Neural progenitor cell (in vitro differentiated cells): Measurements from ENCODE around the gene FYN. TPM values are rescaled to one million over a fixed set of nuclear protein-coding genes. Genes with fewer than 3 reads are reported as not detected.

Experiments used
- DNase-seq: peaks from one replicate; pipeline ENCODE4 v3.0.0-alpha.2; 2016; ENCODE audit warnings: low spot score
- H2AFZ ChIP-seq: fragments of 200-600 bp; sonication (generic); replicated peaks from 2 replicates; pipeline ENCODE4 v1.6.1; 2016; ENCODE audit warnings: antibody characterized with exemption
- H3F3A ChIP-seq: fragments of 200-600 bp; sonication (generic); 2 replicates; pipeline ENCODE4 v1.6.1; 2016; ENCODE audit warnings: antibody characterized with exemption, low read depth
- H3K27ac ChIP-seq: fragments of 200-600 bp; sonication (generic); 2 replicates; pipeline ENCODE4 v1.5.1; 2016; ENCODE audit warnings: mild to moderate bottlenecking
- H3K27me3 ChIP-seq: fragments of 200-600 bp; sonication (generic); 2 replicates; pipeline ENCODE4 v1.6.1; 2016; ENCODE audit warnings: mild to moderate bottlenecking, moderate library complexity
- H3K36me3 ChIP-seq: fragments of 200-600 bp; sonication (generic); 2 replicates; pipeline ENCODE4 v1.5.1; 2016
- H3K4me1 ChIP-seq: fragments of 200-600 bp; sonication (generic); 2 replicates; pipeline ENCODE4 v1.6.1; 2016; ENCODE audit warnings: mixed run types
- H3K4me2 ChIP-seq: fragments of 200-600 bp; sonication (generic); 2 replicates; pipeline ENCODE4 v1.6.1; 2016
- H3K4me3 ChIP-seq: fragments of 200-600 bp; sonication (generic); 2 replicates; pipeline ENCODE4 v1.5.1; 2016
- H3K79me2 ChIP-seq: fragments of 200-600 bp; sonication (generic); 2 replicates; pipeline ENCODE4 v1.6.1; 2016; ENCODE audit warnings: low read depth
- H3K9ac ChIP-seq: fragments of 200-600 bp; sonication (generic); 2 replicates; pipeline ENCODE4 v1.6.1; 2016
- H3K9me3 ChIP-seq: fragments of 200-600 bp; sonication (generic); 2 replicates; pipeline ENCODE4 v1.5.1; 2016; ENCODE audit warnings: low read depth
- H4K20me1 ChIP-seq: fragments of 200-600 bp; sonication (generic); 2 replicates; pipeline ENCODE4 v1.6.1; 2016; ENCODE audit warnings: low read depth
- H3K27ac Mint-ChIP-seq: 3 replicates; pipeline ENCODE4 v1.8.0; 2021; ENCODE audit warnings: mixed read lengths
- H3K27me3 Mint-ChIP-seq: 2 replicates; pipeline ENCODE4 v1.8.0; 2022; ENCODE audit warnings: low read depth, mild to moderate bottlenecking, inconsistent platforms, moderate library complexity, mixed read lengths; ENCODE audit not compliant: insufficient read depth
- H3K36me3 Mint-ChIP-seq: 3 replicates; pipeline ENCODE4 v1.8.0; 2021; ENCODE audit warnings: mixed read lengths
- H3K4me1 Mint-ChIP-seq: 3 replicates; pipeline ENCODE4 v1.8.0; 2021; ENCODE audit warnings: mixed read lengths
- H3K4me3 Mint-ChIP-seq: 3 replicates; pipeline ENCODE4 v1.8.0; 2021; ENCODE audit warnings: mild to moderate bottlenecking, moderate library complexity, mixed read lengths
- H3K9me3 Mint-ChIP-seq: 3 replicates; pipeline ENCODE4 v1.8.0; 2020; ENCODE audit warnings: mixed read lengths
- CTCF ChIP-seq: fragments of 200-600 bp; sonication (generic); IDR thresholded peaks from 2 replicates; pipeline ENCODE4 v1.5.1; 2017; ENCODE audit warnings: antibody characterized with exemption, mild to moderate bottlenecking
- EZH2 ChIP-seq: fragments of 200-600 bp; sonication (generic); IDR thresholded peaks from 2 replicates; pipeline ENCODE4 v1.6.1; 2017; ENCODE audit warnings: antibody characterized with exemption, mild to moderate bottlenecking, moderate library complexity
- EZH2phosphoT487 ChIP-seq: fragments of 200-600 bp; sonication (generic); IDR thresholded peaks from 2 replicates; pipeline ENCODE4 v1.6.1; 2017; ENCODE audit warnings: antibody characterized with exemption
- total RNA-seq: library from RNA; depleted of rRNA; stranded (reverse); fragments of >200 nt; gene quantifications from 2 replicates; pipeline ENCODE4 v1.2.3, GENCODE V29; 2015; ENCODE audit warnings: low replicate concordance

The FYN gene
- total RNA-seq, 1 donor from 2014 or later = 167 TPM

GRCh38 chr6:111865049-111865585 lies 8.1 kb downstream of the FYN start:
- TF ChIP-seq CTCF = no peak
- TF ChIP-seq EZH2phosphoT487 = no peak
- no peak for TF ChIP-seq EZH2
- no peak overlapping the region for H3K4me2 ChIP-seq
- peaks cover 73% of the 10 kb centered on the region for H3K4me1 ChIP-seq
- H3K27ac ChIP-seq = no peak overlapping the region
- Mint-ChIP-seq H3K36me3 (peaks cover 23% of the 10 kb centered on the region), H3K4me3 (no peak overlapping the region), H3K4me1 (peaks cover 43% of the 10 kb centered on the region), H3K27me3 (no peaks in the 10 kb centered on the region), H3K27ac (peak overlapping the region; percentile 30), H3K9me3 (no peaks in the 10 kb centered on the region)
- H3K79me2 ChIP-seq = peaks cover 100% of the 10 kb centered on the region
- H3F3A ChIP-seq = peaks cover 29% of the 10 kb centered on the region
- DNase-seq = no peak
- H3K36me3 ChIP-seq = no peaks in the 10 kb centered on the region
- H3K9me3 ChIP-seq = no peaks in the 10 kb centered on the region
- H3K9ac ChIP-seq = no peak overlapping the region
- H3K27me3 ChIP-seq = no peaks in the 10 kb centered on the region
- no peak overlapping the region for H3K4me3 ChIP-seq
- H4K20me1 ChIP-seq = peaks cover 84% of the 10 kb centered on the region
- no peak overlapping the region for H2AFZ ChIP-seq

- H3K4me2 ChIP-seq = peak overlapping the region; percentile 61
- H4K20me1 ChIP-seq = peaks cover 81% of the 10 kb centered on the region
- Mint-ChIP-seq H3K36me3 (peaks cover 24% of the 10 kb centered on the region), H3K9me3 (no peaks in the 10 kb centered on the region), H3K27me3 (no peaks in the 10 kb centered on the region), H3K4me3 (no peak overlapping the region), H3K4me1 (peaks cover 45% of the 10 kb centered on the region), H3K27ac (peak overlapping the region; percentile 3)
- H3K36me3 ChIP-seq = no peaks in the 10 kb centered on the region
- TF ChIP-seq EZH2phosphoT487 (no peak), CTCF (no peak), EZH2 (no peak)
- no peak overlapping the region for H2AFZ ChIP-seq
- H3K79me2 ChIP-seq = peaks cover 100% of the 10 kb centered on the region
- H3K4me3 ChIP-seq = no peak overlapping the region
- no peaks in the 10 kb centered on the region for H3K9me3 ChIP-seq
- no peak overlapping the region for H3K9ac ChIP-seq
- peaks cover 29% of the 10 kb centered on the region for H3F3A ChIP-seq
- no peak for DNase-seq
- H3K4me1 ChIP-seq = peaks cover 70% of the 10 kb centered on the region
- H3K27me3 ChIP-seq = no peaks in the 10 kb centered on the region
- H3K27ac ChIP-seq = no peak overlapping the region
Measured at GRCh38 chr6:111864138-111865048, 8.9 kb downstream of the FYN start.

GRCh38 chr6:111862741-111863140 lies 10.5 kb downstream of the FYN start:
- H3K79me2 ChIP-seq = peaks cover 99% of the 10 kb centered on the region
- peak overlapping the region; percentile 31 for H3K27ac ChIP-seq
- H3K27me3 ChIP-seq = no peaks in the 10 kb centered on the region
- H2AFZ ChIP-seq = no peak overlapping the region
- peaks cover 80% of the 10 kb centered on the region for H4K20me1 ChIP-seq
- H3K36me3 Mint-ChIP-seq = peaks cover 27% of the 10 kb centered on the region
- H3K9me3 Mint-ChIP-seq = no peaks in the 10 kb centered on the region
- no peaks in the 10 kb centered on the region for H3K36me3 ChIP-seq
- H3K4me1 Mint-ChIP-seq = peaks cover 53% of the 10 kb centered on the region
- peaks cover 66% of the 10 kb centered on the region for H3K4me1 ChIP-seq
- peak overlapping the region; percentile 61 for H3K4me2 ChIP-seq
- H3F3A ChIP-seq = peaks cover 29% of the 10 kb centered on the region
- no peak overlapping the region for H3K9ac ChIP-seq
- no peak overlapping the region for H3K4me3 Mint-ChIP-seq
- no peak for TF ChIP-seq EZH2
- no peak for TF ChIP-seq EZH2phosphoT487
- no peak for TF ChIP-seq CTCF
- no peaks in the 10 kb centered on the region for H3K27me3 Mint-ChIP-seq
- no peaks in the 10 kb centered on the region for H3K9me3 ChIP-seq
- peak; percentile 49 for DNase-seq
- peak overlapping the region; percentile 0 for H3K4me3 ChIP-seq
- no peak overlapping the region for H3K27ac Mint-ChIP-seq
